ENCODE measurements around the gene TMEM150A. TPM values are rescaled to one million over a fixed set of nuclear protein-coding genes. Genes with fewer than 3 reads are reported as not detected.

TMEM150A gene
- total and polyA plus RNA-seq, 2 of the 13 experiments (the other 11 are each of a cell fraction or from before 2014, with no cell fraction given), result 30.1 to 70.4 TPM

- TF ChIP-seq, protein P1, sequence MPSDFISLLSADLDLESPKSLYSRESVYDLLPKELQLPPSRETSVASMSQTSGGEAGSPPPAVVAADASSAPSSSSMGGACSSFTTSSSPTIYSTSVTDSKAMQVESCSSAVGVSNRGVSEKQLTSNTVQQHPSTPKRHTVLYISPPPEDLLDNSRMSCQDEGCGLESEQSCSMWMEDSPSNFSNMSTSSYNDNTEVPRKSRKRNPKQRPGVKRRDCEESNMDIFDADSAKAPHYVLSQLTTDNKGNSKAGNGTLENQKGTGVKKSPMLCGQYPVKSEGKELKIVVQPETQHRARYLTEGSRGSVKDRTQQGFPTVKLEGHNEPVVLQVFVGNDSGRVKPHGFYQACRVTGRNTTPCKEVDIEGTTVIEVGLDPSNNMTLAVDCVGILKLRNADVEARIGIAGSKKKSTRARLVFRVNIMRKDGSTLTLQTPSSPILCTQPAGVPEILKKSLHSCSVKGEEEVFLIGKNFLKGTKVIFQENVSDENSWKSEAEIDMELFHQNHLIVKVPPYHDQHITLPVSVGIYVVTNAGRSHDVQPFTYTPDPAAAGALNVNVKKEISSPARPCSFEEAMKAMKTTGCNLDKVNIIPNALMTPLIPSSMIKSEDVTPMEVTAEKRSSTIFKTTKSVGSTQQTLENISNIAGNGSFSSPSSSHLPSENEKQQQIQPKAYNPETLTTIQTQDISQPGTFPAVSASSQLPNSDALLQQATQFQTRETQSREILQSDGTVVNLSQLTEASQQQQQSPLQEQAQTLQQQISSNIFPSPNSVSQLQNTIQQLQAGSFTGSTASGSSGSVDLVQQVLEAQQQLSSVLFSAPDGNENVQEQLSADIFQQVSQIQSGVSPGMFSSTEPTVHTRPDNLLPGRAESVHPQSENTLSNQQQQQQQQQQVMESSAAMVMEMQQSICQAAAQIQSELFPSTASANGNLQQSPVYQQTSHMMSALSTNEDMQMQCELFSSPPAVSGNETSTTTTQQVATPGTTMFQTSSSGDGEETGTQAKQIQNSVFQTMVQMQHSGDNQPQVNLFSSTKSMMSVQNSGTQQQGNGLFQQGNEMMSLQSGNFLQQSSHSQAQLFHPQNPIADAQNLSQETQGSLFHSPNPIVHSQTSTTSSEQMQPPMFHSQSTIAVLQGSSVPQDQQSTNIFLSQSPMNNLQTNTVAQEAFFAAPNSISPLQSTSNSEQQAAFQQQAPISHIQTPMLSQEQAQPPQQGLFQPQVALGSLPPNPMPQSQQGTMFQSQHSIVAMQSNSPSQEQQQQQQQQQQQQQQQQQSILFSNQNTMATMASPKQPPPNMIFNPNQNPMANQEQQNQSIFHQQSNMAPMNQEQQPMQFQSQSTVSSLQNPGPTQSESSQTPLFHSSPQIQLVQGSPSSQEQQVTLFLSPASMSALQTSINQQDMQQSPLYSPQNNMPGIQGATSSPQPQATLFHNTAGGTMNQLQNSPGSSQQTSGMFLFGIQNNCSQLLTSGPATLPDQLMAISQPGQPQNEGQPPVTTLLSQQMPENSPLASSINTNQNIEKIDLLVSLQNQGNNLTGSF (CRISPR knock-in tag; IDR thresholded peaks at IDR 0.05), result no peak
- TF ChIP-seq, protein P2, sequence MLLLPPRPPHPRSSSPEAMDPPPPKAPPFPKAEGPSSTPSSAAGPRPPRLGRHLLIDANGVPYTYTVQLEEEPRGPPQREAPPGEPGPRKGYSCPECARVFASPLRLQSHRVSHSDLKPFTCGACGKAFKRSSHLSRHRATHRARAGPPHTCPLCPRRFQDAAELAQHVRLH (CRISPR knock-in tag; IDR thresholded peaks at IDR 0.05; ENCODE audit: borderline replicate concordance, low read depth), result no peak
- TF ChIP-seq MYC (CRISPR knock-in tag; IDR thresholded peaks at IDR 0.05; ENCODE audit: borderline replicate concordance) (no peak), GATA4 (IDR thresholded peaks at IDR 0.05; ENCODE audit: borderline replicate concordance, low read depth) (no peak), GTF3A (CRISPR knock-in tag; conservative IDR thresholded peaks at IDR 0.05) (no peak)
Observed at GRCh38 chr2:85628658-85629057, 26.2 kb upstream of the TMEM150A start (continued).

- POLR2A ChIA-PET, result no interaction called here
Observed at GRCh38 chr2:85623991-85624390, 21.5 kb upstream of the TMEM150A start.

More at GRCh38 chr2:85623991-85624390, 21.5 kb upstream of the TMEM150A start:
- Histone ChIP-seq H3K27ac (ENCODE audit: extremely low read length, insufficient read depth, low read length) (no peak overlapping the region), H3K4me3 (replicated peaks in 1 of 3; ENCODE audit: insufficient read depth in 1 of 3, low read depth in 2 of 3, low read length in 3 of 3) (no peak overlapping the region), H4K20me1 (ENCODE audit: insufficient read depth, low read length) (no peaks in the 10 kb centered on the region), H3K79me2 (ENCODE audit: insufficient read depth, low read length) (peaks cover 15% of the 10 kb centered on the region), H3K27me3 (ENCODE audit: control insufficient read depth in 1 of 2, insufficient read depth in 2 of 2, low read length in 2 of 2) (no peaks in the 10 kb centered on the region), H3K9me3 (ENCODE audit: low read length) (no peaks in the 10 kb centered on the region), H2AFZ (ENCODE audit: low read length) (no peak overlapping the region), H3K9ac (ENCODE audit: insufficient read depth, low read depth, low read length) (no peak overlapping the region), H3K36me3 (replicated peaks in 1 of 2; ENCODE audit: control insufficient read depth in 1 of 2, insufficient read depth in 2 of 2, low read length in 2 of 2) (peaks cover 38 to 89% of the 10 kb centered on the region in 2 experiments), H3K4me2 (ENCODE audit: low read depth, low read length) (no peak overlapping the region), H3K4me1 (ENCODE audit: insufficient read depth, low read length) (peaks cover 27% of the 10 kb centered on the region)
- 97% methylated on average over 5 of the region's 5 CpGs for WGBS (ENCODE audit: low lambda C conversion rate)
- DNase-seq (ENCODE audit: low spot score) (no peak), ATAC-seq (no peak), FAIRE-seq (no peak)
- CTCF ChIA-PET (ENCODE audit: low intra/inter-chr PET ratio, low total read pairs), result no interaction called here
- TF ChIP-seq ZNF567 (CRISPR knock-in tag; IDR thresholded peaks at IDR 0.05; ENCODE audit: borderline replicate concordance) (no peak), AGO2 (optimal IDR thresholded peaks at IDR 0.05; ENCODE audit: low read depth, low read length) (no peak), GLI4 (CRISPR knock-in tag; IDR thresholded peaks at IDR 0.05; ENCODE audit: borderline replicate concordance) (no peak), NONO (IDR thresholded peaks at IDR 0.05) (no peak), NONO (CRISPR knock-in tag; conservative IDR thresholded peaks at IDR 0.05) (no peak), ZNF772 (CRISPR knock-in tag; IDR thresholded peaks at IDR 0.05) (no peak), ZNF543 (CRISPR knock-in tag; IDR thresholded peaks at IDR 0.05) (no peak)
- no TSS peak for BruUV-seq (replicated peaks)
- in situ Hi-C loops (cut with HindIII; ENCODE audit: extremely low pct_ligation_motif_present, low pct_unique_long_range_greater_than_20kb), result no loop called here
- intact Hi-C loops (cut with micrococcal nuclease; ENCODE audit: unreplicated experiment), result no loop called here
